ENCODE results near the gene HDAC7. TPM values are rescaled to one million over a fixed set of nuclear protein-coding genes. Genes with fewer than 3 reads are reported as not detected.

The HDAC7 gene
- total RNA-seq, 1 donor from 2014 or later = 120 TPM

GRCh38 chr12:47743311-47743860, 76.3 kb downstream of the HDAC7 start:
- TF ChIP-seq CTCF (IDR thresholded peaks at IDR 0.05) = no peak
- Mint-ChIP-seq H3K27ac (ENCODE audit: unreplicated experiment) (no peak overlapping the region), H3K4me3 (ENCODE audit: unreplicated experiment) (no peak overlapping the region), H3K4me1 (ENCODE audit: unreplicated experiment) (peaks cover 25% of the 10 kb centered on the region), H3K36me3 (ENCODE audit: unreplicated experiment) (no peaks in the 10 kb centered on the region), H3K9me3 (ENCODE audit: unreplicated experiment) (no peaks in the 10 kb centered on the region), H3K27me3 (ENCODE audit: unreplicated experiment) (peaks cover 21% of the 10 kb centered on the region)
- DNase-seq (ENCODE audit: extremely low spot score, unreplicated experiment) = no peak

- TF ChIP-seq CTCF (IDR thresholded peaks at IDR 0.05) = peak; percentile 94
- no peaks in the 10 kb centered on the region for H3K36me3 Mint-ChIP-seq (ENCODE audit: unreplicated experiment)
- peaks cover 21% of the 10 kb centered on the region for H3K27me3 Mint-ChIP-seq (ENCODE audit: unreplicated experiment)
- H3K9me3 Mint-ChIP-seq (ENCODE audit: unreplicated experiment) = no peaks in the 10 kb centered on the region
- DNase-seq (ENCODE audit: extremely low spot score, unreplicated experiment) = no peak
- no peak overlapping the region for H3K27ac Mint-ChIP-seq (ENCODE audit: unreplicated experiment)
- H3K4me1 Mint-ChIP-seq (ENCODE audit: unreplicated experiment) = peaks cover 32% of the 10 kb centered on the region
- H3K4me3 Mint-ChIP-seq (ENCODE audit: unreplicated experiment) = no peak overlapping the region
Measured at GRCh38 chr12:47742253-47742825, 77.4 kb downstream of the HDAC7 start.

- peak overlapping the region; percentile 76 for H3K27ac Mint-ChIP-seq (ENCODE audit: unreplicated experiment)
- peak overlapping the region; percentile 40 for H3K4me3 Mint-ChIP-seq (ENCODE audit: unreplicated experiment)
- no peaks in the 10 kb centered on the region for H3K36me3 Mint-ChIP-seq (ENCODE audit: unreplicated experiment)
- H3K27me3 Mint-ChIP-seq (ENCODE audit: unreplicated experiment) = peaks cover 21% of the 10 kb centered on the region
- H3K9me3 Mint-ChIP-seq (ENCODE audit: unreplicated experiment) = no peaks in the 10 kb centered on the region
- TF ChIP-seq CTCF (IDR thresholded peaks at IDR 0.05) = no peak
- peak; percentile 90 for DNase-seq (ENCODE audit: extremely low spot score, unreplicated experiment)
- peaks cover 42% of the 10 kb centered on the region for H3K4me1 Mint-ChIP-seq (ENCODE audit: unreplicated experiment)
Measured at GRCh38 chr12:47741340-47741703, 78.4 kb downstream of the HDAC7 start.

- peaks cover 47% of the 10 kb centered on the region for H3K4me1 Mint-ChIP-seq (ENCODE audit: unreplicated experiment)
- H3K9me3 Mint-ChIP-seq (ENCODE audit: unreplicated experiment) = no peaks in the 10 kb centered on the region
- peak overlapping the region; percentile 40 for H3K4me3 Mint-ChIP-seq (ENCODE audit: unreplicated experiment)
- no peak for DNase-seq (ENCODE audit: extremely low spot score, unreplicated experiment)
- no peaks in the 10 kb centered on the region for H3K36me3 Mint-ChIP-seq (ENCODE audit: unreplicated experiment)
- peaks cover 19% of the 10 kb centered on the region for H3K27me3 Mint-ChIP-seq (ENCODE audit: unreplicated experiment)
- no peak for TF ChIP-seq CTCF (IDR thresholded peaks at IDR 0.05)
- H3K27ac Mint-ChIP-seq (ENCODE audit: unreplicated experiment) = peak overlapping the region; percentile 76
Measured at GRCh38 chr12:47740606-47741339, 78.9 kb downstream of the HDAC7 start.

- no peak for TF ChIP-seq CTCF (IDR thresholded peaks at IDR 0.05)
- Mint-ChIP-seq H3K27ac (ENCODE audit: unreplicated experiment) (no peak overlapping the region), H3K4me3 (ENCODE audit: unreplicated experiment) (no peak overlapping the region), H3K9me3 (ENCODE audit: unreplicated experiment) (no peaks in the 10 kb centered on the region), H3K4me1 (ENCODE audit: unreplicated experiment) (peaks cover 47% of the 10 kb centered on the region), H3K36me3 (ENCODE audit: unreplicated experiment) (no peaks in the 10 kb centered on the region), H3K27me3 (ENCODE audit: unreplicated experiment) (peaks cover 15% of the 10 kb centered on the region)
- DNase-seq (ENCODE audit: extremely low spot score, unreplicated experiment) = no peak
Measured at GRCh38 chr12:47739979-47740378, 79.7 kb downstream of the HDAC7 start.
